Measurements from ENCODE around the gene LGR6.

- TF ChIP-seq CTCF (tag by site-specific recombination; IDR thresholded peaks at IDR 0.05), result no peak
- no peak for TF ChIP-seq ZNF530 (tag by site-specific recombination; IDR thresholded peaks at IDR 0.05; ENCODE audit: low read depth)
- TF ChIP-seq ZNF571 (tag by site-specific recombination; IDR thresholded peaks at IDR 0.05), result no peak
- no peak for TF ChIP-seq ZNF585B (tag by site-specific recombination; IDR thresholded peaks at IDR 0.05)
- TF ChIP-seq ZNF623 (tag by site-specific recombination; IDR thresholded peaks at IDR 0.05), result no peak
- TF ChIP-seq ATF2 (tag by site-specific recombination; IDR thresholded peaks at IDR 0.05; ENCODE audit: low read depth), result no peak
- no peak for TF ChIP-seq ZNF19 (tag by site-specific recombination; IDR thresholded peaks at IDR 0.05; ENCODE audit: low read depth)
- TF ChIP-seq ZNF701 (tag by site-specific recombination; IDR thresholded peaks at IDR 0.05), result no peak
- TF ChIP-seq REPIN1 (tag by site-specific recombination; IDR thresholded peaks at IDR 0.05; ENCODE audit: low read depth), result no peak
- no peak for TF ChIP-seq ZNF639 (tag by site-specific recombination; IDR thresholded peaks at IDR 0.05)
- no peak for TF ChIP-seq YY1 (tag by site-specific recombination; IDR thresholded peaks at IDR 0.05)
Measured at GRCh38 chr1:202159534-202160371, 33.8 kb upstream of the LGR6 start.
